NCI-H524 (cell line): ENCODE measurements around the gene MRPL38.

Experiments used
- DNase-seq, 2 experiments: peaks; one replicate each; lab custom pipeline; 2025; lab: John Stamatoyannopoulos, UW

MRPL38 gene

DNA sequence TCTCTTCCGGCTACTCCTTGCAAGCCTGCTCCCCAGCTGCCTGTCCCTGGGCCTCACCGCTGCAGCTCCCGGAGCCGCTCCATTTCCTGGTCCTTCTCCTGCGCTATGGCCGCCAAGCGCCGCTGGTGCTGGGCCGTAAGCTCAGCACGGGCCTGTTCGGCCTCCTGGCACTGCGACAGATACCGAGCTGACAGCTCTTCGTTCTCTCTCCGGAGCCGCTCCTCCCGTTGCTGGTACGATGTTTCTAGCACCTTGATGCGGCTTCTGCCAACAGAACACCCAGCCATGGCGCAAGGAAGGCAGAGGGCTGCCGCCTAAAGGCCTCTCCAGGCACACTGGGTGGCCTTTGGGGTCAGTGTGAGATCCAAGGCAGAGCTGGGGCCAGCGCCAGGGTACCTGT, 14.9 kb upstream of the MRPL38 start:
- no peak for DNase-seq

GRCh38 chr17:75917917-75918445, 13.3 kb upstream of the MRPL38 start:
- peak in 1 of 2 experiments; percentile 56 for DNase-seq

DNA sequence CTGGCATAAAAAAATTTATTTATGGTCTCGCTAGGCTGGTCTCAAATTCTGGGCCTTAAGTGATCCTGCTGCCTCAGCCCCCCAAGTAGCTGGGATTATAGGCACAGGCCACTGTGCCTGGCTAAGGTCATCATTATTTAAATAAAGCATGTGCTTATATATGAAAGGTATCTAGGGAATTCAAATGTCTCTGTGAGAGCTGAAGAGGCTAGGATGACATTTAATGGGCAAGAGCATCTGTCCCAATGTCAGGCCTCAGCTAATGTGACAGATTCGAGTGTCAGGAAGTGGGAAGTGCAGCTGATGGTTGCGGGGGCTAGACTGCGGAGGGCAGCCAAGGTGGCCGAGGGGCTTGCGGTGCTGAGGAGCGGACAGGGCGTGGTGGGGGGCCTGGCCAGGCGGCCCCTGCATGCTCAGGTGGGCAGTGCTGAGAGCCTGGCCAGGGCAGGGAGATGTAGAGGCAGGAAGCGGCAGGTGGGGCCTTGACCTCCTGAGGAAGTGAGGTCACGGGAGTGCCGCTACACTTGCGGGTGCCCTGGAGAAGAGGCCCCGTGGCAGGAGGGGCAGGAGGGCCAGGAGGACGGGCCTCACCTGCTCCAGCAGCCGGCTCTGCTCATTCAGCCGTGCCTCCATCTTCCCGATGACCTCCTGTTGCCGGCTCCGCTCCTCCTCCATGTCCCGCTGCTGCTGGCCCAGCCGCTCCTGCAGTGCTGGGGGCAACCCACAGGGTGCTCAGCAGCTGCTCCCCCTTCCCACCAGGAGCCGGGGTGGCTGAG, 12.6 kb upstream of the MRPL38 start:
- peak; percentile 99 for DNase-seq

DNA sequence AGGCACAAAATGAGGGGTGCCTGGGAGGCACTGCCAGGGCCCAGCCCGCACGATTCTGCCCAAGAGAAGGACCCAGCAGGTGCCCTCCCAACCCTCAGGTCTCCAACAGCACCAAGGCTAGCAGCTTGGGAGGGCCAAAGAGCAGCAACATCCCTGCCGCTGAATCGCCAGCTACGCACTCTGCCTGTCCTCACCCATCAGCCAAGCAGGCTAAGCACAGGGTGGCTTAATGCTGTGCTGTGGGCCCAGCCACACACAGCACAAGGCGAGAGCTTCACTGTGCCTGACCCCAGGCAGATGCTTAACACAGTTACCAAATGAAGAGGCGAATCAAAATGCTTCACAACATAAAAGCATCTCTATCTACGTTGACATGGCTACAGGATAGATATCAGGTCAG, 10.6 kb upstream of the MRPL38 start:
- DNase-seq = no peak

DNA sequence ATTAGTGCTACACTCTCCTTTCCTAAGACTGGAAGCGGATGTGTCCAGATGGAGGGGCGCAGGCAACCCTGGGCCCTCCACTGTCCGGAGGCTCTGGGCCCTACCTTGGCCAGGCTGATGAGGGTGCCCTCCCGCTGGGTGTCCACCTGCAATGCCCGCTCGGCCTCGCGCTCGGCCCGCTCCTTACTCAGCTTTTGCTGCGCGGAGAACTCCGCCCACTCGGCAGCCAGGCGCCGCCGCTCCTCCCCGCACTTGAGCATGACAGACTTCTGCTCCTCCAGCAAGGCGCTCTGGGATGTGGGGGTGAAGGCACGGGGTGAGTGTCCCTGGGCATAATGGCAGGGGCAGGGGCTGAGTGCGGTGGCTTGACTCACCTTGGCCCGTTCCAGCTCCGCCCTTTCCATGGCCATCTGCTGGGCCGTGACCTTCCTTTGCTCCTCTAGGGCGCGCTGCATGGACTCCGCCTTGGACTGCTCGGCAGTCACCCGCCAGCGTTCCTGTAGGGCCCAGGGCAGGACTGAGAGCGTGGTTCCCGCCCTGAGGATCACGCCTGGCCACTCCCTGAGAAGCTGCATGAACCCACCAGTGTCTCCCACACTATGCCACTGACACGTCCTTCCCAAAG, 10.1 kb upstream of the MRPL38 start:
- DNase-seq = no peak

GRCh38 chr17:75913537-75914210, 9.0 kb upstream of the MRPL38 start:
- no peak for DNase-seq

GRCh38 chr17:75910699-75911098, 6.0 kb upstream of the MRPL38 start:
- no peak for DNase-seq

- peak; percentile 61 to 77 for DNase-seq
Observed at GRCh38 chr17:75909812-75910274, 5.2 kb upstream of the MRPL38 start.

DNA sequence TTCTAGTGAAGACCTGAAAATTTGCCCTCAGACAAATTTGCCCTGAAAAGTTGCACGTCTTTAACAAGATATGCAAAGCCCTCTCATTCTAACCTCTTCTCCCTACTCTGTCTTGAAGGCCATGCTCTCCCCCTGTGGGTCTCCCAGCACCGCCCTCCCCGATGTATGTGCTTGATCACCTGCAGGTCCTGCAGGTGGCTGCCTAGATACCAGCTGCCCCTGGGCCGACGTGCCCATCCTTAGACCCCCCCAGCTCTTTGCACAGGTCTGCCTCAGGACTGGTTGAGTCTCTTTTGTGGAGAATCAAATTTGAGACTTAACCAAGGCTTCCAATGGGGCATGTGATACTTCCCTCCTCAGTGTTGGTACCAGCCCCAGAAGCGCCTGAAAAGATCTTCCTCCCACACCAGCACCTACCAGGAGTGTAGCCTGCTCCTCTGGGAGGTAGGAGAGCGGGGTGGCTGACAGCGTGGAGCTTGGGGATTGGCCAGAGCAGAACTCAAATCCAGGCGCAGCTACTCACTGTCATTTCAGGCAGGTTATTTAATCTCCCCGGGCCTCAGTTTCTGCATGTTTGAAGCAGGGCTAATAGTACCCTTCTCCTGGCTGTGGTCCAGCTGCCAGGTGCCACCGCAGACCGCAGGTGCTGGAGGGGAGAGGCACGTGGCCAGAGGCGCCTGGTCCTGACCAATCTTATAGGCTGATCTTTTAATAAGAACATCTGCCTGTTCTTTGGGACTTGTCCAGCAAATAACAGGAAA, 4.5 kb upstream of the MRPL38 start:
- DNase-seq = peak; percentile 59 to 66

- DNase-seq = no peak
Observed at GRCh38 chr17:75908201-75908600, 3.5 kb upstream of the MRPL38 start.

DNA sequence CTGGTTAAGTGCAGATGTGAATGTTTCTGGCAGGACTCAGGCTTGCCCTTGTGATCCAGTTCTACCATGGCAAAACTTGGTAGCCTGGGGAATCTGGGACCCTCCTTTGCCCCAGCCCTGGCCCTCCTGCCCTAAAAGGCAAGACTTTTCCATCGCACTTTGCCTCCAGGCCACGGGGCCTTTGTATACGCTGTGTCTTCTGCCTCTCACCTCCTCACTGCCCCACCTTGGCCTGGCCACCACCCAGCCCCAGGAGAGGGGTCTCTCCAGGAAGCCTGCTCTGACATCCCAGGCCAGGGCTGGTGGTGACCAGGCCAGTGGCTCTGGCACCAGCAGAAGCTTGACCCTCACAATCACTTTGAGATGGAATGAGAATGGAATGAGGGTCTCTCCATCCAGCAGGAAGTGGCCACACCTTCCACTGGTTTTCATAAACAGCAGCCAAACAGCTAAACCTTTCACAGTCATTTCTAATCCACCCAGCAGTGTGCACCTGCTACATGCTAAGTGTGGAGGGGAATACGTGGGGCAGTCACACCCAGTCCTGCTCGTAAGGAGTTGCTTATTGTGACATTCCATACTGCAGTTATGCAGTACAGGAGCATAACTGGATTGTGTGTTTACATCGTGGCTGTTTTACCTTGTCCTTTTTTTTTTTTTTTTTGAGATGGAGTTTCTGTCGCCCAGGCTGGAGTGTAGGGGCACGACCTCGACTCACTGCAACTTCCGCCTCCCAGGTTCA, 1.6 kb upstream of the MRPL38 start:
- DNase-seq = no peak

GRCh38 chr17:75902406-75902805, 2.3 kb downstream of the MRPL38 start:
- DNase-seq = no peak

DNA sequence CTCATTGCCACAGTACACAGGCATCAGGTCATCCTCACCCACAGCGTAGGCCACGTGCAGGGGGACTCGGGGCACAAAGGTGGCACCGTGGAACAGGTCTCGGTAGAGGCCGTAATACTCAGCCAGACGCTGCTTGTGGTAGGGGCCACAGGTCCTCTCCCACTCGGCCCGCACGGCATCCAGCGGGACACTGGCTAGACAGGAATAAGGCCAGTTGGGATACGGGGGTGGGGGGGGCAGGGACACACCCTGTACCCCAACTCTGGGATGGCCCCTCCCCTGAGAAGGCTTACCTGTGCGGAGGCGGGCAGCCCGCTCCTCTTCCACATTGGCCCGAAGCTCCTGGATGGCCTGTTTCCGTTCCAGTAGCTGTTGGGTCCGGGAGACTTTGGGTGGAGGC, 3.0 kb downstream of the MRPL38 start:
- no peak for DNase-seq

DNA sequence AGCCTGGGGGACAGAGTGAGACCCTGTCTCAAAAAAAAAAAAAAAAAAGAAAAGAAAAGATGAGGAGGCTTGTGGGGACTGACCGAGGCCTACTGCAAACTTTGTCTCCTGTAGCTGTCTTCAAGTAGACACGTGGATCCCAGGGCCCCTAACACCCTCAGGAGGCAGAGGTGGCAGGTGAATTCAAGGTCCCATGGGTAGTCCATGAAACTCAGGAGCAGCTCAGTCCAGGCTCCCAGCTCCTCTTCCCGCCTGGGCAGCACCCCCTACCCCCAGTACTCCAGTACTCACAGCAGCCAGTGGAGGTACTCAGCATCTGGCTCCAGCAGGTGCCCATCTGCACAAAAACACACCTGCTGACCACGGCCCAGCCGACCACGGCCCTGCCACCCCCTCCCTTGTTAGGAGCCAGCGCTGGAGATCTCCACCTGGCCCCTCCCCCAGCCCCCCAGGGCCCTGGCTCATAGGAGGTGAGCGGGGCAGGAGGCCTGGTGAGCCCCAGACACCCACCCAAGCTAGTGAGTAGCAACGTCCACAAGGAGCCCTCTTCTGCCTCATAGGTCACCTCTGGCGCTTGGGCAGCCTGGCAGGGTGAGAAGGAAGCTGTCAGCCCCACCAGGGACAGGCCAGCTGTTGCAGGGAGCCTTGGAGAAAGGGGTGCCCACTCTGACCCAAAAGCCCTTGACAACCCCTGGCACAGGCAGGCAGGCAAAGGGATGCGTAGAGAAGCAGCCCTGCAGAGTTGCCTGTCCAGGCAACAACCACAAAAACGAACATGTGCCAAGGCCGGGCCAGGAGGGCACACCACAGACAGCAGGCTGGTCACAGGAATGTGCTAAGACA, 3.8 kb downstream of the MRPL38 start:
- no peak for DNase-seq

GRCh38 chr17:75899767-75900468, 4.8 kb downstream of the MRPL38 start:
- DNase-seq = no peak

DNA sequence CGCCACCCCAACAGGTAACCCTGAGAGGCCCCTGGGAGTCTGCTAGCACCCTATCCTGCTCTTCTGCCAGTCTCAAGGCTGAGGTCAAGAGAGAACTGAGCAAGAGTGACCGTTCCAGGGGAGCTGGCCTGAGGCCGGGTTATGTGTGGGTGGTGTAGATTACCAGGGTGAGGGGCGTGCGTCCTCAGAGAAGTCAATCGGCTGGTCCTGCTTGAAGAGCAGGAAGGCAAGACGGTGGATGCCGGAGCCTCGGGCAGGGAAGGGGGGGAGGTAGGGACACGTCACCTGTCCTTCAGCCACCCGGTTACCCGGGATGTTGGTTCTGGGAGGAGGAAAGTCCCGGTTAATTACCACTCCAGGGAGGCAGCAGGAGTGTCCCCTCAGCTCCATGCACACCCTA, 5.3 kb downstream of the MRPL38 start:
- DNase-seq = no peak

- DNase-seq = no peak
Observed at GRCh38 chr17:75898791-75899190, 5.9 kb downstream of the MRPL38 start.

DNA sequence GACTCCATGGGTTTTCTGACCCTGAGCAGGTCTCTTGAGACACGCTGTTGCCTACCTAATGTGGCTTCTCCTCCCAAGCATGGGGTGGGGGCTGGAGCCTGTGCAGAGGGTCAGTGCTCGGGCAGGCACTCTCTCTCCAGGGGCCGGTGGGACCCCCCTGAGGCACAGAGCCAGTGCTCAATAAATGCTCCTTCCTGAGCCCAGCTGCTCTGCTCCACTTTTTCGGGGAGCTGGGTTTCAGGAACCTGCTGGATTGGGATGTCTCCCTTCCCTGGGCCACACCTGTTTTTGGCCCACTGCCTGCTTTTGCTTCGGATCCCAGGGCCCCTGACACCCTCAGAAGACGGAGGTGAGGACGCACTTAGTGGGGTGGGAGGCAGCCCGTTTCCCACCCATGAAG, 6.6 kb downstream of the MRPL38 start:
- DNase-seq = no peak

- no peak for DNase-seq
Observed at GRCh38 chr17:75897160-75898019, 7.3 kb downstream of the MRPL38 start.
